Measurements from ENCODE around the gene CACNA1D.

DNA sequence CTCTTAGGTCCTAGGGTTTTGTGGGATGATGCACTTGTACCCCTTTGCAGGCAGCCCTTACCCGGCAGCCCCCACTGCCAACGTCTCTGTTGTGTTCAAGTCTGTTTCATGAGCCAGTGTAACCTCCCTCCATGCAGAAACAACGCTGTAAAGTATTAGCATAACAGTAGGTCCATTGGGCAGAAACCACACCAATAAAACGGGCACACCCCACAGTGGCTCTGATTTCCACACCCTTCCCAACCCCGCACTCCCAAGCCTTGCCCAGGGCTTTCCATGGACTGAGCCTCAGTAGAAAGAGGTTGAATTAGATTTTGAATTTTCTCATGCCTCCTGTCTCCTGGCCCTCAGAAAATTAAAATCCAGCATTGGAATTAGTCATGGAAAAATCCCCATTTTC, 124.5 kb downstream of the CACNA1D start:
- TF ChIP-seq CTCF (conservative IDR thresholded peaks at IDR 0.05), result no peak
- TF ChIP-seq ZFX (IDR thresholded peaks at IDR 0.05), result no peak

Measured in C4-2B (cell line).